Fibroblast of upper back skin (primary cell): ENCODE measurements around the gene UBL4B.
"Not testable (repeated sequence)": the region's sequence is repeated elsewhere in the genome, so short reads cannot be mapped to it uniquely, and the experiment has no call there.

Source experiments
- DNase-seq: peaks from one replicate; pipeline ENCODE4 v3.0.0-alpha.2; 2013

UBL4B gene, protein sequence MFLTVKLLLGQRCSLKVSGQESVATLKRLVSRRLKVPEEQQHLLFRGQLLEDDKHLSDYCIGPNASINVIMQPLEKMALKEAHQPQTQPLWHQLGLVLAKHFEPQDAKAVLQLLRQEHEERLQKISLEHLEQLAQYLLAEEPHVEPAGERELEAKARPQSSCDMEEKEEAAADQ

DNA sequence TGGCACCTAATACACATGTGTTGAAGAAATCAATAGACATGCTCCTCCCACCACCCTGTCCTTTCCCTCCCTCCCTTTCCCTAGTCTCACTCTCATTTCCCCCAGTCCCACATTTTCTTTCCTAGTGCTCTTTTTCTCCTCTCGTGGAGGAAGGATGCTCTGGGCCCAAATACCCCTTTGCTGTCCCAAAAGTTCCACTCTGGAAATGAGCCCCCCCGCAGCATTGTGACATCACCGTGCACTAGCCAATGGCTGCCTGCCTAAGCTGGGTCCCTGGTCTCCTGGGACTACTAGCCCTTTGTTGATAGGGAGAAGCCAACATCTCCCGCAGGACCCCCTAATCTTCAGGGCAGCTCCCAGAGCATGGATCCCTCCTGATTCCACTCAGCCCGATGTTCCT lies at the start of gene UBL4B:
UBL4B (plus strand) TSS at position 301 of the 400 bp plus-strand sequence; CDS start at position 393, 92 bp downstream.
- no peak for DNase-seq

DNA sequence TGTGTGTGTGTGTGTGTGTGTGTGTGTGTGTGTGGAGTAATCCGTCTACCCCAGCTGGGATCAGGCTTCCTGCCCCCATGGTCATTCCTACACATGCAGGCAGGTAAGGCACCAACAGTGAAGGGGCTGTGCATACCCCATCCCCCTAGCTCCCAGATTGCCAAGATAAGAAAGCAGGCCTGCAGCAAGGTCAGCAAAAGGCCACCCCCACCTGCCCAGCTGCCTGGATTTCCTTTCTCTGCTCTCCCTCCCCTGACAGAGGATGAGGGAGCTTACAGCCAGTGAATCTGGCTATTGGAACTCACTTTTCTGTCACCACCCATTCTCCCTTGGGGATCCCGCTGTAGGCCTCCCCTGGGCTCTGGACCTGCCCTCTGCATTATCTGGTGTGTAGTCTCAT lies 49.6 kb upstream of the UBL4B start:
- DNase-seq: no peak

DNA sequence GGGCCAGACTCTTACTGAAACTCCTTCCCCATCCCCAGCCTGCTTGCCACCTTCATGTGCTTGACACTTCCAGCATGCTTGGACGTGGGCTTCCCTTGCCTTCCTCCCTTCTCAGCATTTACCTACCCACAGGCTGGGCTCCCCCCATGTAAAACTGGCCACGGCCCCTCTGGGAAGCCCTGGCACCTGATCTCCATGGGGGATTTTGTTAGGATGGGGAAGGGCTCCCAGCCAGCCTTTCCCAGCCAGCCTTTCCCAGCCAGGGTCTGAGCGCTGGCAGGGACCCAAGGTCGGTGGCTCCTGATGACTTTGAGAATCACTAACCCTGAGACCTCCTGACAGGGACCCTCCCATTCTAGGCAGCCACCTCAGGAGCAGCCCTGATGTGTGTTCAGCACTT lies 48.5 kb upstream of the UBL4B start:
- no peak for DNase-seq

DNA sequence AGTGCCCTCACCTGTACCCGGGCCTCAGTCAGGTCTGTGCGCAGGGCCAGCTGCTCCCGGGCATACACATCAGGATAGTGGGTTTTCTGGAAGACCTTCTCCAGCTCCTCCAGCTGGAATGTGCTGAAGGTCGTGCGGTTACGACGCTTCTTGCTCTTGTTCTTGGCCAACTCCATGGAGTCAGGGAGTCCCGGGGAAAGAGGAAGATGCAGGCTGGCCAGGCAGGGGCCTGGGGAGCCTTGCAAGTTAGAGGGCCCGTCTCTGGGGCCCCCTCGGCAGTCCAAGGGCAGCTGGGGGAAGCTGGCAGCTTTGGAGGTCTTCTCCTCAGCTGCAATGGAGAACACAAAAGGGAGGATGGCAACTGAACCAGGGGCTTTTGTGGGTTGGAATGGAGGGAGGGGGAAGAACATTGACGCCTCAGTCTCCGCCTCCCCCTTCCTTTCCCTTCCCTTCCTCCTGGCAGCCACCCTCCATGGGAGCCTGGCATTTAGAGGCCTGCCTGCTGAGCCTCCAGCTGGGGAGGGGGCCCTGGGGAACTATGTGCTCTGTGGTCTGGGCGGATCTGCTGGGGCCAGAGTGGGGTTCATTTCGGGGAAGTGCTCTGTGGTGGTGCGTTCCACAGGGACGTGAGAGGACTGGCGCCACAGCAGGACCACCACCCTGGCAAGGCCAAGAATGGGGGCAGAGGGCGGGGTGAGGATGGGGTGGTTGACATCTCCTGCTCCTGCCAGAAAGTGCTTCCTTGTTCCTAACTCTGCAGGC lies 47.5 kb upstream of the UBL4B start:
- no peak for DNase-seq

DNA sequence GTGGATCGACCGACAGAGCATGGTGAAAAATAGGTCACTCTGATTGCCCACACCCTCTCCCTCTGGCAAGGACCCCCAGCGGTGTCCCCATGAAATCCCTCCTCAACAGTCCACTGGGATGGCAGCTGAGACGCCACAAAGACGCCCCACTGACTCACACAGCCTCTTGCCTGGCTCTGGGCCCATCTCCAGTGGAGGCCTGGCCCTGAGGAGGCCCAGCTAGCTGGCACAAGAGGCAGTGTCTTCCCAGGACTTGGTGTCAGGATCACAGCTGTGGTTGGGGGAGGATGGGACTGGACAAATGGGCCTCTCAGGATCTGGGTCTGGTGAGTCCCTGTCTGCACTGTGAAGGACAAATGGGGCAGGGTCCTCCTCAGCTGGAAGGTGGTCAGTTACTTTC lies 46.4 kb upstream of the UBL4B start:
- no peak for DNase-seq

DNA sequence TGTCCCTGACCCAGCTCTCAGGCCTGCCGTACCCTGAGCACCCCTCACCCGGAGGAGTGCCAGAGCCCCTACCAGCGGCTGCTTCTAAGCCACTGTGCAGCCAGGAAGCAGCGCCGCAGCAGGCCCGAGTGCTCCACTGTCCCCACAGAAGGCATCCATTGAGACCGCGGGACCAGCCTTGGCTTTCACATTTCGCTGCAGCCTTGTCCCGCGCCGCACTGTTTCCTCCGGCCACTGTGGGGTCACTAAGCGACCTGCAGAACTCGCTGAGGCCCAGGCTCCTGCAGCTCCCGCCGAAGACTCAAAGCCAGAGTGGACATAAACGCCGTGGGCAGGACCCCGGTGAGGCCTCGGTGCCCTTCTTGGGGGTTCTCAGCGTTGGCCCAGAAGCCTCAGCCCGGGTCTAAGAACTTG lies 44.8 kb upstream of the UBL4B start:
- DNase-seq: no peak

DNA sequence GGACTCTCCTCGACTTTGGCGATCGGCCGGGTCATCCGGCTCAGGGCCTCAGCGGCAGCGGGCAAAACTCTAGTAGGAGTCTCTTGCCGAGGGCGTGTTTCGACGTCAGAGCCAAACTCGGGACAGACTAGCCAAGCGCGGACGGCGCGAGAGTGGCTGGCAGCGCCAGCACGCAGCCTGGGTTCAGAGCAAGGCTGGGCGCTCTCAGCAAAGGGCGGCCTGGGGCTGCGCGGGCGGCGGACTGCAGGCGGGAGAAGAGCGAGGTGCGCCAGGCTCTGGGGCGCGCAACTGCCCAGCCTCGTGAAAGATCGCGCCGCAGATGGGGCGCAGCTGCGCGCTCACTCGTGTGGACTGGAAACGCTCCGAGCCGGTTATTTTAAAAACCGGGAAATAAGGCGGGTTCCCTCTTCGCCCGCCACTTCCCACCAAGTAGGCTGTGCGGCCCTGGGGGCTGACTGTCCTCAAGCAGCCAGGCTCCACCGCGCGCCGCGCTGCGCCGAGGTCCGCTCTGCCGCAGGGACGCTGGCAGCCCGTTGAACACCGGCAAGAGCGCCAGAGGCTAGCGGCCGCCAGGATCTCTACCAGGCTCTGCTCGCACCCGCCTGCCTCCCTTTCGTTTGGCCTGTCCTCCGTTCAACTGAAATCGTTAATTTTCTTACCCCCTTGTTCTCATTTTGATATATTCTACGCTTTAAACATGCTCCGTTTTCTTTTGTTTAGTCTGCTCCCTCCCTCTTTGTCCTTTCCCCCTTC lies 44.2 kb upstream of the UBL4B start:
- no peak for DNase-seq

DNA sequence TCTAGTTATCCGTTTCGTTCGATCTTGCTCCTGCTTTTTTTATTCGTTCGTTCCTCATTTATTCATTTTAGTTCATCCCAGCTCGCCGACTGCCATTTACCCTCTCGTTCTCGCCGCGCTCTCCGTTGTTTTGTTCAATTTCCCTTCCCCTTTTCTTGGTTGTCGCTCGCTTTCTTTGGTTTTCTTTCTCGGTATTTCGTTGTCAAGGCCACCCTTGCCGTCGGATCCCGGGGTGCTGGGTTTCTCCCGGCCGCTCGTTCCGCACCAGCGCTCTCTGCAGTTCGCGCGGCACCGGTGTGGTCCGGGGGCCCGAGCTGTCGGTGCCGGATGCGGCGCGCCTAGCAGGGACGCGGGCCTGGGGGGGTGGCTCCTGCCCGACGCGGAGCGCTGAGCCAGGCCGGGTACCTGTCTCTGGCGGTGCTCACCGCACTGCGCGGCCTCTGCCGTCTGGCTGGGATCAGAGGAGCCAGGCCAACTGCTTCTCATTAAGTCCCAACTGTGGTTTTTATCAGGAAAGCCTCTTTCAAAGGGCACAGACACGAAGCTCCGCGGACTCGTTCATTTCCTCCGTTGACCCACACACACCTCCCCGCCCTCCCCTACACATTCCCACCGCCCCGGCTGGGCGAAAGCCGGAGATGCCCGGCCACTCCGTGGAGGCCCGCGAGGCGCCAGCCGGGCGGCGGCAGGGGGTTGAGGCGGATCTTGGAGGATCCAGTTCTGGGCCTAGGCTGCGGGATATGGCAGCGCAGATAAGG lies 43.4 kb upstream of the UBL4B start:
- DNase-seq: no peak

DNA sequence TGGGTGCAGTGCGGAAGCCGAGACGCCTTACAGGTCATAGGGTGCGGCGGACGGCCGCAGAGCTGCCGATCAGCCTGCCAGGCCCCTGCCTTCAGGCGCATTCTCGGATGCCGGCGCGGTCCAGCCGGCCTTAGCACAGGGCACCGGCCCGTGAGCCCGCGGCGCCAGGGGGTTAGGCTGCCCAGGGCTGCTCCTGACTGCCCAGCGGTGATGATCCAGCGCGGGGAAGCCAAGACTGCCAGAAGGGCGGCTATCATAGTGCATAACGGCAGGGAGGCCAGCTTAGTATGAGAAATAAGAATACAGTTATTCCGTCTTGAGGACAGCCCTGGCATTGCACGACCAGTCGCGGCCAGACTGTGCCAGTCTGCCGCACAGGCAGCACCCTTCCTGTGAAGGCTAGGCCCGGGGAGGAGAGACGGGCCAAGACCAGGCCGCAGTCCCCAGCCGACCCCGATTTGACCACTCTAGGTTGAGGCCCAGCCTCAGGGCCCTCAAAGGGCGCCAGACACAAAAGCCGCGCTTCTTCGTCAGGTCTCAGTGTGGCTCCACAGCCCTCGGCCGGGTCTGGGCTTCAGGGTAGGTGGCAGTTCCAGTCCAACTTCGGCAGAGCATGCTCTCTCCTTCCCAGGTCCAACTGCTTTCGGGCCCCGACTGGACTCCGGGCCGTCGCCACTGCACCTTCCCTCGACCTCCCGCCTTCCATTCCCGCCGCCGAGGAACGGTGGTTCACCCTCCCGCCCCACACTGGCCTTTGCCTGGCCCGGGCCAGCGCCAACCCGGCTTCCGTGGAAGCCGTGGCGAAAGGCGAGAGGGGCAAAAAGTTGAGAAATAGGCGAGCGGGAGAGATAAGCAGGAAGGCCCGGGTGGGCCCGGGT lies 42.6 kb upstream of the UBL4B start:
- DNase-seq: no peak

DNA sequence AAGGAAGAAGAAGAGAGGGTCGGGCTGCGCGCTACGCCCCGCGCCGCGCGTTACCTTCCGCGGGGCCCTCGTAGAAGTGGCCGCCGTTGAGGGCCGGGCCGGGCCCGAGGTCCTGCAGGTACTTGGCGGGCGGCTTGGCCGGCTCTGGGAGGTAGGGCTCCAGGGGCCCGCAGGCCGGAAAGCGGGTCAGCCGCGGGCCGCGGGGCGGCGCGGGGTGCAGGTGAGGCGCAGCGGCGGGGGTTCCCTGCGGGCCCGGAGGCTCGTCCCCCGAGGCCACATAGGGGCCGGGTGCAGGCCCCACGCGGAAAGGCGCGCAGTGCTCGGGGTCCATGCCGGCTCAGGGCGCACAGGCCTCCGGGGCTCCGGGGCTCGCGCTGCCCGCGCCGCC lies 42.0 kb upstream of the UBL4B start:
- DNase-seq: no peak

DNA sequence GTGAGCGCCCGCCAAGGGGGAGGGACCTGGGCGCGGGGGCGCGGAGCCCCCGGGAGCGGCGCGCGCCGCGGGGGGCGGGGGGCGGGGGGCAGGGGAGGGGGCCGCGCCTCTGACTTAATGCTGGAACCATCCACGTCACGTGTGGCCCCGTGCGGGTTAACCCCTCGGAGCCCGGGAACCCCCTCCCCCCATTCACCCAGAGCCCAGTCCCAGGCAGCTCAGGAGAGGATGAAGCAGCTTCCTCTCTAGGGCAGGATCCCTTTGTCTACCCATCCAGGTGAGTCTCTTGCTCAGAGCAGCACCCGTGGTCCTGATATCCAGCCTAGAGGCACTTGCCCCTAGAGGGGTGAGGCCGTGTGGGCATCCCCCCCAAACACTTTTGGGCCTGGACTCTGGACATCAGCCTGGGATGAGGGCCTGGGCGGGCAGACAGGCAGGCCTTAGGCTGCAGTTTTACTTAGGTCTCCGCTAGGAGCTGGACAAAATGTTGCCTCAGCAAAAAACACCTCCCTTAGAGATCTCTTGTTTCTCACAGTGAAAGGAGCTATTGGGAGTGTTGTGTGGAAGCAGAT lies 41.5 kb upstream of the UBL4B start, which contains the start of gene ALX3:
ALX3 (minus strand) TSS at position 2 of the 572 bp plus-strand sequence. CDS start 60 bp downstream, outside the sequence.
- no peak for DNase-seq

DNA sequence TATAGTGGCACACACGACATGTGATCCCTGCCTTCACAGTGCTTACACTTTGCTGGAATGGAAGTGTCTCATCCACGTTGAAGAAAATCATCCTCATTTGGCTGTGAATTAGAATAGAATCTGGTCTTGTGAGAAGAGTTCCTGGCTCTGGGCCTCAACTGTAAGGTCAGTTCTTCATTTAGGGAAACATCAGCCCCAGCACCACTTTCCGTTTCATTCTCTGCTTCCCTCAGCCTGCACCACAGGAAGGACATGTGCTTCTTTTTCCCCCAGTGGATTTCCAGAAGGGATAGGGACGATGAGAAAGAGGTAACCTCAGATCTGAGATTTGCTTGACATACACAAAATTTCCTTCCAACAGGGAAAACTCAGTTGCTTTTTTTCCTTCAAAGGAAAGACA lies 38.1 kb upstream of the UBL4B start:
- DNase-seq: no peak

DNA sequence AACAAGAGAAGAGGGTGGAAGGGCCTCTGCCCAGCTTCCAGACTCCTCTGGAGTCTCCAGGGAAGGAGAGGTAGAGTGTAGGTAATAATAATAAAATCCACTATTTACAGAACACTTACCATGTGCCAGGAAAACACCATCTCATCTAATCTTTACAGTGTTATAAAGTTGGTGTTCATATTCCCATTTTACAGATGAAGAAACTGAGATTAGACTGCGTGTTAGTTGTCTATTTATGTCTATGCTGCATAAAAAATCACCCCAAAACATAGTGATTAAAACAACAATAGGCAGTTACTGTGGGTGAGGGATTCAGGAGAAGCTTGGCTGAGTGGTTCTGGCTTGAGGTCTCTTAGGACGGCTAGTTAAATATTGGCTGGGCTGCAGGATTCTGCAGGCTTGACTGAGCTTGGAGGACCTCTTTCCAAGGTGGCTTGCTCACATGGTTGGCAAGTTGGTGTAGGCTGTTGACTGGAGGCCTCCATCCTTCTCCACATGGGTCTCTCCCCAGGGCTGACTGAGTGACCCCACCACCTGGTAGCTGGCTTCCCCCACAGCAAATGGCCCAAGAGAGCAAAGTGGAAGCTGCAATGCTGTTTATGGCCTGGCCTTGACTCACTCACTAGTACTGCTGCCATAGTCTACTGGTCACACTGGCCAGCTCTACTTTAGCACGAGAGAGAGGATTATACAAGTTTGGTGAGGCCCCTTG lies 35.3 kb upstream of the UBL4B start:
- no peak for DNase-seq

DNA sequence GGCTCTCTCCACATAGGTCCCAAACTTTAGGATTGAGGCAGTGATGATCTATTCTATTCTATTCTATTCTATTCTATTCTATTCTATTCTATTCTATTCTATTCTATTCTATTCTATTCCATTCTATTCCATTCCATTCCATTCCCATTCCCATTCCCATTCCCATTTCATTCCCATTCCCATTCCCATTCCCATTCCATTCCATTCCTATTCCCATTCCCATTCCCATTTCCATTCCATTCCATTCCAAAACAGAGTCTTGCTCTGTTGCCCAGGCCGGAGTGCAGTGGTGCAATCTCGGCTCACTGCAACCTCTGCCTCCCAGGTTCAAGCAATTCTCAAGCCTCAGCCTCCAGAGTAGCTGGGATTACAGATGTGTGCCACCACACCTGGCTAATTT lies 32.2 kb upstream of the UBL4B start:
- not testable (repeated sequence) for DNase-seq

DNA sequence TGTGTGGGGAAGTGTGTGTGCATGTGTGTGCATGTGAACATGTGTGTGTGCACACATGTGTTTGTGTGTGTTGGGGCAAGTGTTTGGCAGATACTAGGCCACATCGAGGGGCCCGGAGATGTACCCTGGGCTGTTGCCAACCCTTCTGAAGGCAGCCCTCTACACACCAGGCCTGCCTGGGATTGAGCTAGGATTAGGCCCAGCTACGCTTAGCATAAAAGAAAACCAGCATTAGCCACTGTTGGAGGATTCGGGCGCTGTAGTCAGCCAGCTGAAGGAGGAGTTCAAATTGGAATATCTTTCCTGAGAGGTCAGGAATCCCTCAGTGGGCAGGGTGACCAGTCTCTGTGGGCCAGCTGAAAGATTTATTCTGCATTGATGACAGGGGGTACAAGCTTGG lies 31.2 kb upstream of the UBL4B start:
- no peak for DNase-seq

DNA sequence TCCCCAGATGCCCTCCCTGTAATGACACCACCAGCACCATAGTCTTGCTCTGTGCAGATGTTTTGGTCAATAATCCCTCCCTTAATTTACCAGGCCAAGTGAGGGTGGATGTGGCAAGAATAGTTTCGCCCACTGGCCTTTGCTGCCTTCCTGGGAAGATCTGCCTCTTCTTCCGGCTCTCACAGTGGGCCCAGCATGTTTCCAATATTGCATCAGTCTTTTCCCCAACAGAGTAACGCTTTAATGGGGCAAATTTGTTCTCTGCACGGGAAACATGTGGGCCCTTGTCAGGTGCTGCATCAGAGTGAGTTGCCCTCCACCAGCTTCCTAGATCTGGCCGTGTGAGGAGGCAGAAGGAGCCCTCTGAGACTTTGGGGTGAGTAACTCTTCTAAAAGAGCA lies 29.8 kb upstream of the UBL4B start:
- no peak for DNase-seq

DNA sequence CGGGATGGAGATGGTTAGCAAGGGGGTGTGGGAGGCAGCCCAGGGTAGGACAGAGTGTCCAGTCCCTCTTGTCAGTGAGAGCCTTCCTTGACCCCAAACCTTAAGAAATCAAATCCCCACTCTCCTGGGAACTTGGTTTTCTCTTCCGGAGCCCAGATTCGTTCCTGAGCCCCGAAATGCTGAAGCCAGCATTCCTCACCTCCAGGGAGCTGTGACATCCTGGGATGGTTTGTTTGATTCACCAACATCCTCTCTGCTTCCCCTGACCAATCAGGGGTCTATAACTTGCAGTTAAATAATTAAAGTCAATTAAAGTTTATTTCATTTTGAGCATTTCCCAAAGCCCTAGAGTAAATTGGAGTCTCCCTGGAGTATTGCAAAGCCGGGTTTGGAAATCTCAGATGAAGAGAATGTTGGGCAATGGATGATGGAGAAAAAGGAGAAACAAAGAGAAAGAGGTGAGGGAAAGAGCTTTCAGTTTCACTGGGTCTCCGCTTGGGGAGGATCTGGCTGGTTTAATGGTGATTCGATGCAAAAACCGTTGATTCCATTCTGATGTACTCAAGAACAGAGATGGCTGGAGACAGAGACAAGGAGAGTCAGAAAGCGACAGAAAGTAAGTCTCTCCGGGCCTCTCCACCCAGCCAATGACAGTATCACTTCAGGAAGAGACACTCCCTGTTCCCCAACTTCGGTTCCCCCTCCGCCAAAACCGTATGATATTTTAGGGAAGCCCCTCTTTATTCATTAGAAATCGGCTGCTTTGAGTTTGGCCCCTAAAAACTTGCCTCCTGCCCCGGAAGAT lies 29.0 kb upstream of the UBL4B start:
- DNase-seq: no peak

DNA sequence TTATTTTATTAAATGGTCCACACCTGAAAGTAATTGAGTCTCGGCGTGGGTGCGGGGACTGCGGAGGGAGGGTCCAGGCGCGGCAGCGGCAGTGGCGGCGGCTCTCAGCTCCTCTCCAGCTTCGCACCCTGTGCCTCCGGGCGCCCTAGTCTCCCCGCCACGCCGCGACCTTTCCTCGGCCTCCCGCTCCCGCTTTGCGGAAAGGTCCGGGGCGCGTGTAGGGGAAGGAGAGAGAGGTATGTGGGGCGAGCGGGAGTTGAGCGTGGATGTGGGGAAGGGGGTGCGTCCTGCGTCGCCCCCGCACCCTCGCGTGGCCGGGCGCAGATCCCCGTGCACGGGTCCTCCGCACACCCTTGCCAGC lies 28.4 kb upstream of the UBL4B start:
- no peak for DNase-seq

DNA sequence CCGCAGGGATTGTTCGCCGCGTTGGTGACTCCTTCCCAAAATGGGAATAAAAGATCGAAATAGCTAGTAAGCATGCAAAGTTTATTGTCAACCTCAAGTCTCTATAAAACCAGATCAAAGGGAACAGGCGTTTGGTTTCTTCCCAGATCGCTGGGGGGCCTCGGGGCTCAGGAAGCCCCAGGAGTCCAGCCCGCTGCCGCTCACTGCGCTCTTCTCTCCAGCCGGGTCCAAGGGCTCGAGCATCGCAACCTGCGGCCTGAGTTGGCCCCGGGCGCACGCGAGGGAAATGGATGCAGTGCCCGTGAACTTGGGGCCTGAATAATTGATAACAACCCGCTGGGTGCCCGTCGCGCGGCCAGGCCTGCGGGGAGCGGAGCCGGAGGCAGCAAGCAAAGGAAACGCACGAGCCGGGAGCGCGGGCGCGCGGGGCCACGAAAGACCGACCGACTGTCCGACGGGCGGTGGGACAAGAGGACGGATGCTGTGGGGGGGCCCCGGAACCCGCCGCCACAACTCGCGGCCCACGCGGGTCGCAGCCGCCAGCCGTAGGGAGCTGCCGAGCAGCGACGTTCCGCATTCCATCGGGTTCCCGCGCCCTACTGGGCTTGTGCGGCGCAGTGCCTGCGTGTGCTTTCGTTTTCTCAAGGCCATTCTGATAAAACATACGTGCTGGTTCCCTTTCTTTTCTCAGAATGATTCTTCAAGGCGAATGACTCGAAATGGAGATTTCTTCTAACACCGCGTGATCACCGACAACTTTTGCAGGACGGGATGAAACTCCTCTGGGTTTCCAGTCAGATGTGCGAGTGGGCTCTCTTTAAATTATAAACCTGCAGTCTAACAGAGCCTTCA lies 27.8 kb upstream of the UBL4B start:
- peak; percentile 33 for DNase-seq
